ENCODE data around the gene TFDP1. TPM values are rescaled to one million over a fixed set of nuclear protein-coding genes. Genes with fewer than 3 reads are reported as not detected.

TFDP1 gene
- total RNA-seq, 4 donors from 2014 or later = 55.7 to 82.1 (median 59.5) TPM

DNA sequence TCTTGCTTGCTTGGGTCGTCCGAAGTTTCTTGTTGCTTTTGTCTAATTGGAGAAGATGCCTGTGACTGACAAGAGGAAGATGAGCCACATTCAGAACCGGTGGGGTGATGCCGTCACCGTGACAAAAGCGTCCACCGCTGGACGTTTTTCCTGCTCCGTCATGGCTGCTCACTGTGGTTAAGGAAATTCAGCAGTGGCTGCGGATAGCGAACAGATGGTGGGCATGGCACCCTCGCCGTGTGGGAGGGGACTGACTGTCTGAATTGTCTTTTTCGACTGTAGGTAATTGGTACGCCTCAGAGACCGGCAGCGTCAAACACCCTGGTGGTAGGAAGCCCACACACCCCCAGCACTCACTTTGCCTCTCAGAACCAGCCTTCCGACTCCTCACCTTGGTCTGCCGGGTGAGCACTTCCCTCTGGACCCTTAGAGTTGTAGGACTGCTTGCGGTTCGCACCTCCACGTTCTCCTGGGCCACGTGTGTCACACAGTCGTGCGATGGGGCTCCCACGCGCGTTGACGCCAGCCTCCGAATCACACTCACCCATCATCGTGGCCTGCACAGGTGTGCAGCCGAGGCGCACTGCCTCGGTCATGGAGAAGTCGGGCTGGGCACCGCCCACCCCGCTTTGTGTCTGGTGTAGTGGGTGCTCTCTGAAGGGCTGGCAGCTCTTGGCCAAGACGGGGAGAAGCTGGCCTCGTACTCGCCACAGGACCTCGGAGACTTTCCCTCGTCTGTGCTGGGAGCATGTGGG lies 47.0 kb downstream of the TFDP1 start:
- Histone ChIP-seq H3K9me3 (no peaks in the 10 kb centered on the region), H3K4me1 (no peaks in the 10 kb centered on the region), H3K27me3 (no peaks in the 10 kb centered on the region), H3K4me3 (no peak overlapping the region), H3K27ac (no peak overlapping the region), H3K36me3 (peaks cover 28 to 100% (median 33%) of the 10 kb centered on the region in 3 donors)
- no peak for TF ChIP-seq CTCF (IDR thresholded peaks at IDR 0.05)
- TF ChIP-seq POLR2A (IDR thresholded peaks at IDR 0.05) = no peak
- 93 to 95% methylated on average over 13 to 15 of the region's 42 CpGs for WGBS, 2 donors
- intact Hi-C loops (cut with DNase I) = no loop called here
- no peak for DNase-seq

DNA sequence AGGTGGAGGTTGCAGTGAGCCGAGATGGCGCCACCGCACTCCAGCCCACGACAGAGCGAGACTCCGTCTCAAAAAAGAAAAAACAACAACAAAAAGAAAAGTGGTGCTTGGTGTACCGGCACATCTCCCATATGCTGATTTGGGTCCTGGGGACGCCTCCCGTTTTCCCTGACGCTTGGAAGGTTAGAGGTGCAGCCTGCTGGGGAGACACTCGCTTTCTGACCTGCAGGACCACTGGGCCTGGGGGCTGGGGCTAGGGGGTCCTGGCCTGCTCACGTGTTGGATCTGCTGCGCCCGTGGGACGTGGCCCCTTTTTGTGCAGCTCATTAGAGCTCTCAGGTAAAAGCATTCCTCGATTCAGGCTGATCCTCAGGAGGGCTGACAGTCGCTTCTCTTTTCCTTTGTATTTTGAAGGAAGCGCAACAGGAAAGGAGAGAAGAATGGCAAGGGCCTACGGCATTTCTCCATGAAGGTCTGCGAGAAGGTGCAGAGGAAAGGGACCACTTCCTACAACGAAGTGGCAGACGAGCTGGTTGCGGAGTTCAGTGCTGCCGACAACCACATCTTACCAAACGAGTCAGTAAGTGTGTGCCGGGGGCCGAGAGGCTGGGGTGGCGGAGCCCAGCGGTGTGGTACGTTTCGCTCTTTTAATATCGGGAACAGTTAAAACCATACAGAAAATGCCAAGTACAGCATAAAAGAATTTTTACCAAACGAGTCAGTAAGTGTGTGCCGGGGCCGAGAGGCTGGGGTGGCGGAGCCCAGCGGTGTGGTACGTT lies 48.3 kb downstream of the TFDP1 start:
- DNase-seq = no peak
- Histone ChIP-seq H3K36me3 (peaks cover 38 to 100% (median 40%) of the 10 kb centered on the region in 3 donors), H3K9me3 (no peaks in the 10 kb centered on the region), H3K4me1 (no peaks in the 10 kb centered on the region), H3K27me3 (no peaks in the 10 kb centered on the region), H3K27ac (no peak overlapping the region), H3K4me3 (no peak overlapping the region)
- 94 to 95% methylated on average over 30 to 38 of the region's 38 CpGs for WGBS, 2 donors
- TF ChIP-seq POLR2A (IDR thresholded peaks at IDR 0.05) (no peak), CTCF (IDR thresholded peaks at IDR 0.05) (no peak)
- intact Hi-C loops (cut with DNase I) = no loop called here

GRCh38 chr13:113633485-113633873 lies 48.9 kb downstream of the TFDP1 start:
- Histone ChIP-seq H3K27ac (no peak overlapping the region), H3K9me3 (no peaks in the 10 kb centered on the region), H3K27me3 (no peaks in the 10 kb centered on the region), H3K4me1 (no peaks in the 10 kb centered on the region), H3K36me3 (peaks cover 40 to 100% (median 43%) of the 10 kb centered on the region in 3 donors), H3K4me3 (no peak overlapping the region)
- no peak for TF ChIP-seq CTCF (IDR thresholded peaks at IDR 0.05)
- TF ChIP-seq POLR2A (IDR thresholded peaks at IDR 0.05) = no peak
- intact Hi-C loops (cut with DNase I) = no loop called here
- WGBS, 2 donors = 95 to 98% methylated on average over 11 to 12 of the region's 18 CpGs
- DNase-seq = no peak

GRCh38 chr13:113634279-113635047 lies 49.9 kb downstream of the TFDP1 start:
- peaks cover 40 to 100% (median 43%) of the 10 kb centered on the region in 3 donors for H3K36me3 ChIP-seq
- no peaks in the 10 kb centered on the region for H3K9me3 ChIP-seq
- 83 to 96% methylated on average over 16 of the region's 16 CpGs for WGBS, 2 donors
- no peaks in the 10 kb centered on the region for H3K4me1 ChIP-seq
- DNase-seq = no peak
- H3K4me3 ChIP-seq = no peak overlapping the region
- TF ChIP-seq POLR2A (IDR thresholded peaks at IDR 0.05) (no peak), CTCF (IDR thresholded peaks at IDR 0.05) (no peak)
- no peak overlapping the region for H3K27ac ChIP-seq
- intact Hi-C loops (cut with DNase I) = no loop called here
- no peaks in the 10 kb centered on the region for H3K27me3 ChIP-seq
